Stimulated activated CD4-positive, alpha-beta T cell treated with anti-CD3 and anti-CD28 coated beads, TNF-alpha, amount 100 ng/mL, for 4 hours (primary cell): Measurements from ENCODE around the gene ZNF423.
"Not testable (repeated sequence)": the region's sequence is repeated elsewhere in the genome, so short reads cannot be mapped to it uniquely, and the experiment has no call there.

Experiments
- DNase-seq, 3 experiments: peaks; one replicate each; pipeline ENCODE4 v3.0.0-alpha.2; 2020; ENCODE audit warnings: low read depth in 3 of 3

ZNF423 gene

GRCh38 chr16:49855822-49856671, at the start of gene ZNF423:
TSS of gene ZNF423 (minus strand) at chr16:49856112. CDS start at chr16:49855774, 338 bp downstream.
- DNase-seq, result no peak

GRCh38 chr16:49904348-49905062, 48.6 kb upstream of the ZNF423 start:
- no peak for DNase-seq

- DNase-seq, result no peak
These were observed 47.0 kb upstream of the ZNF423 start for GRCh38 chr16:49902908-49903307.

GRCh38 chr16:49901711-49902110, 45.8 kb upstream of the ZNF423 start:
- DNase-seq, result no peak

GRCh38 chr16:49900875-49901274, 45.0 kb upstream of the ZNF423 start:
- no peak for DNase-seq

GRCh38 chr16:49899991-49900695, 44.2 kb upstream of the ZNF423 start:
- DNase-seq, result no peak

GRCh38 chr16:49896447-49896964, 40.6 kb upstream of the ZNF423 start:
- no peak for DNase-seq

GRCh38 chr16:49890876-49891275, 35.0 kb upstream of the ZNF423 start:
- DNase-seq, result peak in 1 of 3 experiments; percentile 7

GRCh38 chr16:49889725-49890397, 33.9 kb upstream of the ZNF423 start:
- DNase-seq, result no peak

- no peak for DNase-seq
These were observed 30.7 kb upstream of the ZNF423 start for GRCh38 chr16:49886554-49887094.

- no peak for DNase-seq
These were observed 28.4 kb upstream of the ZNF423 start for GRCh38 chr16:49884033-49885015.

GRCh38 chr16:49883076-49884014, 27.4 kb upstream of the ZNF423 start:
- DNase-seq, result no peak

- no peak for DNase-seq
These were observed 26.0 kb upstream of the ZNF423 start for GRCh38 chr16:49881890-49882289.

GRCh38 chr16:49878540-49878939, 22.6 kb upstream of the ZNF423 start:
- DNase-seq, result not testable (repeated sequence)

GRCh38 chr16:49876716-49877129, 20.8 kb upstream of the ZNF423 start:
- no peak for DNase-seq

- no peak for DNase-seq
These were observed 20.1 kb upstream of the ZNF423 start for GRCh38 chr16:49875806-49876715.

- DNase-seq, result no peak
These were observed 18.8 kb upstream of the ZNF423 start for GRCh38 chr16:49874613-49875237.
